WTC11 (cell line): ENCODE data around the gene DSG2. TPM values are rescaled to one million over a fixed set of nuclear protein-coding genes. Genes with fewer than 3 reads are reported as not detected.

Experiments used
- ATAC-seq: fragments of 200-7000 bp; cut with Tn5 transposase; 2 replicates; pipeline ENCODE4 v1.10.0; 2021; ENCODE audit warnings: mild to moderate bottlenecking, moderate library complexity
- CTCF ChIA-PET: fragments of 300-600 bp; sonication (Branson Sonifier 250); formaldehyde crosslinking; loops from one replicate; lab custom pipeline; 2021; ENCODE audit warnings: antibody characterized with exemption; lab: Charles Lee
- POLR2A ChIA-PET: fragments of 350-600 bp; sonication (Branson Sonifier 250); formaldehyde crosslinking; loops from one replicate; lab custom pipeline; 2021; ENCODE audit warnings: antibody characterized with exemption; lab: Charles Lee
- DNase-seq: peaks from one replicate; pipeline ENCODE4 v3.0.0; 2021; ENCODE audit warnings: low spot score
- H3K27ac Mint-ChIP-seq: 2 replicates; pipeline ENCODE4 v1.8.0; 2021; ENCODE audit warnings: mixed read lengths
- H3K27me3 Mint-ChIP-seq: 2 replicates; pipeline ENCODE4 v1.8.0; 2021; ENCODE audit warnings: low read depth, mild to moderate bottlenecking, moderate library complexity, mixed read lengths
- H3K36me3 Mint-ChIP-seq: 2 replicates; pipeline ENCODE4 v1.8.0; 2021; ENCODE audit warnings: mixed read lengths
- H3K4me1 Mint-ChIP-seq: 2 replicates; pipeline ENCODE4 v1.8.0; 2022; ENCODE audit warnings: mixed read lengths
- H3K4me3 Mint-ChIP-seq: 2 replicates; pipeline ENCODE4 v1.8.0; 2021; ENCODE audit warnings: mild to moderate bottlenecking, moderate library complexity, mixed read lengths
- H3K9me3 Mint-ChIP-seq: 2 replicates; pipeline ENCODE4 v1.8.0; 2021; ENCODE audit warnings: mixed read lengths
- AR ChIP-seq: fragments of 250-450 bp; sonication (Bioruptor Pico); IDR thresholded peaks from 2 replicates; pipeline ENCODE4 v1.9.0; 2021; ENCODE audit warnings: mild to moderate bottlenecking
- ATF3 ChIP-seq: sonication (generic); formaldehyde crosslinking; conservative IDR thresholded peaks from 2 replicates; pipeline ENCODE4 v1.8.1; 2022; ENCODE audit warnings: mild to moderate bottlenecking, missing genetic modification reagents
- E2F4 ChIP-seq: sonication (generic); formaldehyde crosslinking; IDR thresholded peaks from 2 replicates; pipeline ENCODE4 v1.8.1; 2022; ENCODE audit warnings: low read depth, mild to moderate bottlenecking, moderate library complexity, missing genetic modification reagents, borderline replicate concordance
- ERG ChIP-seq: fragments of 250-450 bp; sonication (Bioruptor Pico); IDR thresholded peaks from 2 replicates; pipeline ENCODE4 v1.8.0; 2021; ENCODE audit warnings: mild to moderate bottlenecking
- ESRRA ChIP-seq: sonication (generic); formaldehyde crosslinking; IDR thresholded peaks from 2 replicates; pipeline ENCODE4 v1.8.1; 2022; ENCODE audit warnings: mild to moderate bottlenecking, missing genetic modification reagents, borderline replicate concordance
- FOXJ3 ChIP-seq: sonication (generic); formaldehyde crosslinking; IDR thresholded peaks from 2 replicates; pipeline ENCODE4 v1.9.0; 2021; ENCODE audit warnings: missing genetic modification reagents, mild to moderate bottlenecking, borderline replicate concordance
- GRHL2 ChIP-seq: fragments of 250-450 bp; sonication (Bioruptor Pico); IDR thresholded peaks from 2 replicates; pipeline ENCODE4 v1.8.0; 2022; ENCODE audit warnings: mild to moderate bottlenecking, moderate library complexity; ENCODE audit not compliant: insufficient replicate concordance, severe bottlenecking
- HMGA2 ChIP-seq: fragments of 250-450 bp; sonication (Bioruptor Pico); IDR thresholded peaks from 2 replicates; pipeline ENCODE4 v1.4.0; 2021; ENCODE audit warnings: mild to moderate bottlenecking, moderate library complexity
- IRF2 ChIP-seq: sonication (generic); formaldehyde crosslinking; IDR thresholded peaks from 2 replicates; pipeline ENCODE4 v1.8.0; 2022; ENCODE audit warnings: low read depth, missing genetic modification reagents, borderline replicate concordance
- JUN ChIP-seq: sonication (generic); formaldehyde crosslinking; IDR thresholded peaks from 2 replicates; pipeline ENCODE4 v1.8.0; 2023; ENCODE audit warnings: mild to moderate bottlenecking, missing genetic modification reagents
- KAT7 ChIP-seq: sonication (generic); formaldehyde crosslinking; IDR thresholded peaks from 2 replicates; pipeline ENCODE4 v1.8.1; 2023; ENCODE audit warnings: missing genetic modification reagents, mild to moderate bottlenecking, borderline replicate concordance
- MXD4 ChIP-seq: fragments of 250-450 bp; sonication (Bioruptor Pico); IDR thresholded peaks from 2 replicates; pipeline ENCODE4 v1.8.0; 2021; ENCODE audit warnings: mild to moderate bottlenecking, moderate library complexity, borderline replicate concordance
- NFYB ChIP-seq: sonication (generic); formaldehyde crosslinking; conservative IDR thresholded peaks from 2 replicates; pipeline ENCODE4 v1.8.0; 2022; ENCODE audit warnings: low read depth, missing genetic modification reagents
- NR1H2 ChIP-seq: sonication (generic); formaldehyde crosslinking; IDR thresholded peaks from 2 replicates; pipeline ENCODE4 v1.9.0; 2021; ENCODE audit warnings: mild to moderate bottlenecking, moderate library complexity, missing genetic modification reagents
- NR2C2 ChIP-seq: sonication (generic); formaldehyde crosslinking; IDR thresholded peaks from 2 replicates; pipeline ENCODE4 v1.8.0; 2022; ENCODE audit warnings: mild to moderate bottlenecking, missing genetic modification reagents
- NR3C1 ChIP-seq: sonication (generic); formaldehyde crosslinking; conservative IDR thresholded peaks from 2 replicates; pipeline ENCODE4 v1.8.1; 2023; ENCODE audit warnings: low read depth, mild to moderate bottlenecking, missing genetic modification reagents
- PREB ChIP-seq: sonication (generic); formaldehyde crosslinking; IDR thresholded peaks from 2 replicates; pipeline ENCODE4 v1.8.1; 2022; ENCODE audit warnings: mild to moderate bottlenecking, missing genetic modification reagents, moderate library complexity, borderline replicate concordance
- PRRX2 ChIP-seq: fragments of 250-450 bp; sonication (Bioruptor Pico); IDR thresholded peaks from 2 replicates; pipeline ENCODE4 v1.8.0; 2021; ENCODE audit warnings: mild to moderate bottlenecking
- RORB ChIP-seq: fragments of 250-450 bp; sonication (Bioruptor Pico); IDR thresholded peaks from 2 replicates; pipeline ENCODE4 v1.9.0; 2021; ENCODE audit warnings: mild to moderate bottlenecking
- TEAD1 ChIP-seq: sonication (generic); formaldehyde crosslinking; IDR thresholded peaks from 2 replicates; pipeline ENCODE4 v1.8.0; 2022; ENCODE audit warnings: mild to moderate bottlenecking, missing genetic modification reagents
- TEAD4 ChIP-seq: sonication (generic); formaldehyde crosslinking; IDR thresholded peaks from 2 replicates; pipeline ENCODE4 v1.8.0; 2022; ENCODE audit warnings: mild to moderate bottlenecking, missing genetic modification reagents
- TP53 ChIP-seq: sonication (generic); formaldehyde crosslinking; IDR thresholded peaks from 2 replicates; pipeline ENCODE4 v1.8.1; 2023; ENCODE audit warnings: mild to moderate bottlenecking, missing genetic modification reagents
- USF2 ChIP-seq: sonication (generic); formaldehyde crosslinking; IDR thresholded peaks from 2 replicates; pipeline ENCODE4 v1.8.1; 2023; ENCODE audit warnings: mild to moderate bottlenecking, missing genetic modification reagents, moderate library complexity
- ZNF138 ChIP-seq: sonication (generic); formaldehyde crosslinking; conservative IDR thresholded peaks from 2 replicates; pipeline ENCODE4 v1.8.1; 2022; ENCODE audit warnings: mild to moderate bottlenecking, moderate library complexity, missing genetic modification reagents
- ZNF263 ChIP-seq: sonication (generic); formaldehyde crosslinking; IDR thresholded peaks from 2 replicates; pipeline ENCODE4 v1.8.1; 2022; ENCODE audit warnings: low read depth, mild to moderate bottlenecking, moderate library complexity, missing genetic modification reagents
- ZNF416 ChIP-seq: fragments of 250-450 bp; sonication (Bioruptor Pico); IDR thresholded peaks from 2 replicates; pipeline ENCODE4 v1.9.0; 2021; ENCODE audit warnings: mild to moderate bottlenecking, inconsistent platforms
- total RNA-seq: library from RNA; stranded (reverse); gene quantifications from 3 replicates; pipeline ENCODE4 v1.2.3, GENCODE V29; 2021

DSG2 gene
- total RNA-seq, 1 experiment from 2014 or later, result 113 TPM

- no peak for ATAC-seq
- H3K27ac Mint-ChIP-seq, result no peak overlapping the region
- POLR2A ChIA-PET, result no interaction called here
- H3K9me3 Mint-ChIP-seq, result 0 out of 2 replicates have a peak, but pooled peaks cover 3% of the 10 kb centered on the region
- DNase-seq, result no peak
- CTCF ChIA-PET, result interaction anchor here (0.6 to 0.8 kb wide), 2 partner anchors 35 to 356 kb away, joined by 3 to 4 read pairs; no protein-coding TSS in a partner anchor
- no peak overlapping the region for H3K4me3 Mint-ChIP-seq
- H3K4me1 Mint-ChIP-seq, result peaks cover 7% of the 10 kb centered on the region
- no peaks in the 10 kb centered on the region for H3K27me3 Mint-ChIP-seq
- no peaks in the 10 kb centered on the region for H3K36me3 Mint-ChIP-seq
- no peak for TF ChIP-seq MXD4 (CRISPR knock-in tag)
- no peak for TF ChIP-seq GRHL2 (CRISPR knock-in tag)
- no peak for TF ChIP-seq RORB (CRISPR knock-in tag)
- no peak for TF ChIP-seq E2F4 (CRISPR knock-in tag)
These were observed 78.7 kb downstream of the DSG2 start for GRCh38 chr18:31576670-31577069.

- peaks cover 3% of the 10 kb centered on the region; the same call in 1 of the 2 replicates for H3K4me1 Mint-ChIP-seq
- no peaks in the 10 kb centered on the region for H3K27me3 Mint-ChIP-seq
- H3K4me3 Mint-ChIP-seq, result no peak overlapping the region
- no peaks in the 10 kb centered on the region for H3K36me3 Mint-ChIP-seq
- DNase-seq, result no peak
- H3K27ac Mint-ChIP-seq, result no peak overlapping the region
- H3K9me3 Mint-ChIP-seq, result 0 out of 2 replicates have a peak, but pooled peaks cover 3% of the 10 kb centered on the region
- ATAC-seq, result no peak
- TF ChIP-seq ATF3 (CRISPR knock-in tag) (no peak), ZNF416 (CRISPR knock-in tag) (no peak), JUN (no peak), ZNF263 (CRISPR knock-in tag) (no peak), NR1H2 (CRISPR knock-in tag) (no peak), FOXJ3 (CRISPR knock-in tag) (no peak), ZNF138 (no peak), USF2 (CRISPR knock-in tag) (no peak), AR (no peak)
- POLR2A ChIA-PET, result no interaction called here
- CTCF ChIA-PET, result interaction anchor here (0.6 kb wide), 1 partner anchor 355 kb away, joined by 4 read pairs; no protein-coding TSS in a partner anchor
These were observed 79.2 kb downstream of the DSG2 start for GRCh38 chr18:31577195-31577594.

GRCh38 chr18:31578126-31578525 is 80.1 kb downstream of the DSG2 start:
- ChIA-PET CTCF (no interaction called here), POLR2A (no interaction called here)
- H3K27ac Mint-ChIP-seq, result no peak overlapping the region
- H3K36me3 Mint-ChIP-seq, result no peaks in the 10 kb centered on the region
- ATAC-seq, result no peak
- no peak for DNase-seq
- 0 out of 2 replicates have a peak, but pooled peaks cover 2% of the 10 kb centered on the region for H3K4me1 Mint-ChIP-seq
- no peaks in the 10 kb centered on the region for H3K27me3 Mint-ChIP-seq
- H3K9me3 Mint-ChIP-seq, result 0 out of 2 replicates have a peak, but pooled peaks cover 3% of the 10 kb centered on the region
- TF ChIP-seq NR3C1 (CRISPR knock-in tag) (no peak), ESRRA (CRISPR knock-in tag) (no peak), HMGA2 (CRISPR knock-in tag) (no peak), TP53 (CRISPR knock-in tag) (no peak), TEAD1 (no peak), ZNF416 (CRISPR knock-in tag) (no peak), KAT7 (CRISPR knock-in tag) (no peak), ERG (CRISPR knock-in tag) (no peak), IRF2 (CRISPR knock-in tag) (no peak), PRRX2 (CRISPR knock-in tag) (no peak), TEAD4 (CRISPR knock-in tag) (no peak), RORB (CRISPR knock-in tag) (no peak), PREB (CRISPR knock-in tag) (no peak), NFYB (CRISPR knock-in tag) (no peak), NR2C2 (CRISPR knock-in tag) (no peak)
- no peak overlapping the region for H3K4me3 Mint-ChIP-seq
